Mononuclear cell (primary cell): ENCODE data around the gene CSTF2T. TPM values are rescaled to one million over a fixed set of nuclear protein-coding genes. Genes with fewer than 3 reads are reported as not detected.

ENCODE experiments used
- H3K27me3 ChIP-seq: 2 replicates; pipeline ENCODE4 v1.6.0; 2011; ENCODE audit warnings: low read length, control low read depth; ENCODE audit not compliant: insufficient read depth
- H3K4me1 ChIP-seq: 2 replicates; pipeline ENCODE4 v1.5.1; 2011; ENCODE audit warnings: mild to moderate bottlenecking, low read length, control low read depth; ENCODE audit not compliant: insufficient read depth
- H3K4me3 ChIP-seq: 2 replicates; pipeline ENCODE4 v1.5.1; 2011; ENCODE audit warnings: mild to moderate bottlenecking, low read length, moderate library complexity
- H3K9me3 ChIP-seq: 2 replicates; pipeline ENCODE4 v1.5.1; 2011; ENCODE audit warnings: low read depth, mild to moderate bottlenecking, control low read depth, low read length
- total RNA-seq: library from RNA; depleted of rRNA; stranded (reverse); fragments of >200 nt; gene quantifications from one replicate; pipeline ENCODE4 v1.2.3, GENCODE V29; 2012

CSTF2T gene
- total RNA-seq, 1 donor, result 25.5 TPM

DNA sequence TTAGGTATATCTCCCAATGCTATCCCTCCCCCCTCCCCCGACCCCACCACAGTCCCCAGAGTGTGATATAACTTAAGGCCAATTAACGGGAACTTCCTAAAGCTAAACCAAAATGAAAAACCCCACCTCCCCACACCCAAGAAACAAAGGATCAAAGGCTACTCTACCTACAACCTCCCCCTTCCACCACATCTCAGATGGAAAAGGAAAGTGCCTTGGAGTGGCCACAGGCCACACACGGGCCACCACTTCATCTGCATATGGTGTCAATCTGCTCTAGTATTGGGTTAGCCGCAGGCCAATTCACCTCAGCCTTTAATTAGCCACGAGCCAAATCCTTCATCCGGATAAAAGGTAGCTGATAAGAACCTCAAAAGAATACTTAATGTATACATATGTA, 19.6 kb downstream of the CSTF2T start:
- no peak overlapping the region for H3K4me3 ChIP-seq
- no peaks in the 10 kb centered on the region for H3K4me1 ChIP-seq
- peaks cover 3% of the 10 kb centered on the region for H3K27me3 ChIP-seq
- H3K9me3 ChIP-seq, result no peaks in the 10 kb centered on the region

DNA sequence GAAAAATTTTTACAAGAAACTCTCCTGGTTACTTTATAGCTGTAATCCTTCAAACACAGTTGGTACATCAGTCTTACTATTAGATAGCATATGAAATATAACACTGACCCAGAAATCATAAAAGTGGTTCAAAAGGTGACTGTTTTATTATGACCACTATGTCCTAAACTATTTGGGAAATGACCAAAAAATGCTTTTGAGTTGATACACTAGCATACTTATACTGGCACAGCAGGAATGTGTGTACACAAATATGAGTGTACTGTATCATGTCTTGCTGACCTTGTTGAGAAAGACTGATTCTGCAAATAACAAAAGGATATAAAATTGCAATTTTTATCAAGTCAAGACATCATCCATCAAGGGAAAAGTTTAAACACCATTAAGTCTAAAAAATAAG, 24.3 kb downstream of the CSTF2T start:
- H3K4me1 ChIP-seq, result no peaks in the 10 kb centered on the region
- H3K4me3 ChIP-seq, result no peak overlapping the region
- H3K9me3 ChIP-seq, result no peaks in the 10 kb centered on the region
- peaks cover 2% of the 10 kb centered on the region for H3K27me3 ChIP-seq

- Histone ChIP-seq H3K4me1 (no peaks in the 10 kb centered on the region), H3K27me3 (no peaks in the 10 kb centered on the region), H3K9me3 (no peaks in the 10 kb centered on the region), H3K4me3 (no peak overlapping the region)
Observed at GRCh38 chr10:51672039-51672535, 27.3 kb downstream of the CSTF2T start.

- H3K4me1 ChIP-seq, result no peaks in the 10 kb centered on the region
- H3K9me3 ChIP-seq, result no peaks in the 10 kb centered on the region
- no peak overlapping the region for H3K4me3 ChIP-seq
- no peaks in the 10 kb centered on the region for H3K27me3 ChIP-seq
Observed at GRCh38 chr10:51669041-51669440, 30.4 kb downstream of the CSTF2T start.

DNA sequence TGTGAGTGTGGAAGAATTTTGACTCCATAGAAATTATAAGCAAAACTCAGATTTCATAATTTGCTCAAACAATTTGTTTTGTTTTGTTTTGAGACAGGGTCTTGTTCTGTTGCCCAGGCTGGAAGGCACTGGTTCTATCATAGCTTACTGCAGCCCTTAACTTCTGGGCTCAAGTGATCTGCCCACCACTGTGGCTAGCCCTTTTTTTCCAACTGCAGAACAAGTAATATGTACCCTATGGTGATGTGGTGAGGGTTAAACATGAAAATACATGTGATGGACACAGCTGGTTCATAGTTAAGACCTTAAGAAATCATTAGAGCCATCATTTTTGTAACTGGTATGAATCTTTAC, 31.1 kb downstream of the CSTF2T start:
- Histone ChIP-seq H3K4me3 (no peak overlapping the region), H3K9me3 (no peaks in the 10 kb centered on the region), H3K4me1 (no peaks in the 10 kb centered on the region), H3K27me3 (no peaks in the 10 kb centered on the region)

DNA sequence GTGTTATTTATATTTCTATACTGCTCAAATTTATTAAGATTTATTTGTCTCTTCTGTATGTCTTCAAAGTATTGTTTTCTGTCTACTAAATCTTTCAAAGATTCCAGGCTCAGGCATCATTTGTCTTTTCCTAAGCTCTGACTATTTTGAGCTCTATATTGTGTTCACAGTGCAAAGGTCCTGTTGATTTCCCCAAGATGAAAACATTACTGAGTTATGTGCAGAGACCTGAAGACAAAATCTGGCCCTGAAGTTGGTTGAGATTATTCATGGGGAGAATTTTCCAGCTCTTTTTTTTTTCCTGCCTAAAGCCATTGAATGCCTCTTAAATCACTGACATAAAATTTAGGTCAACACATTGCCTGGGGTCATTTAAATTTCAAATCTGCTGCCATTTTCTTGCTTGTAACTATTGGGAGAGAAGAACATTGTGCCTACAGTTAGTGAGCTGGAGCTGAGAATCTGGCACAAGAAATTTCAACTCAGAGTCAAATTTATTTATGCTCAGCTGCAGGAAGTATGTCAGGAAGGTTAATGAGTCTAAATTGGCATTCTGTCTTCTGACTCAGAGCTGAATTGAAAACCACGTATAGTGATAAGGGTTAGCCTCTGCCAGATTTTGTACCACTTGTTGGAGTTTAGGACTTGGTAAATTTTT, 31.6 kb downstream of the CSTF2T start:
- H3K4me3 ChIP-seq, result no peak overlapping the region
- no peaks in the 10 kb centered on the region for H3K27me3 ChIP-seq
- H3K4me1 ChIP-seq, result no peaks in the 10 kb centered on the region
- H3K9me3 ChIP-seq, result no peaks in the 10 kb centered on the region

- Histone ChIP-seq H3K4me1 (no peaks in the 10 kb centered on the region), H3K9me3 (no peaks in the 10 kb centered on the region), H3K4me3 (no peak overlapping the region), H3K27me3 (no peaks in the 10 kb centered on the region)
Observed at GRCh38 chr10:51666456-51666855, 32.9 kb downstream of the CSTF2T start.

DNA sequence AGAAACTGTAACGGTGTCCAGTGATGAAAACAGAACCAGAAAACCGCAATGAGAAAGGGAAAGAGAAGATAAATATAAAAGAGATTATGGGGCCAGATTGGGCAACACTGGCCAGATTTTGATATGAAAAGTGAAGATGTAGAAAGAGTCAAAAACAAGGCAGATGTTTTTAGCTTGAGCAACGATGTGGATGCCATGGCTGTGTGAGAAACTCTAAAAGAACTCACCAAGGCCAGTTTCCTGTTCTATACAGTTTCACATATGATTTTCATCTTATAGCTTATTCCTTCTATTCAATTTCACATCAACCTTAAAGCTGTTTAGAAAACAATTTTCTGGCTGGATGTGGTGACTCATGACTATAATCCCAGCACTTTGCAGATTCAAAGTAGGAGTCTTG, 36.3 kb downstream of the CSTF2T start:
- Histone ChIP-seq H3K27me3 (no peaks in the 10 kb centered on the region), H3K9me3 (no peaks in the 10 kb centered on the region), H3K4me3 (no peak overlapping the region), H3K4me1 (no peaks in the 10 kb centered on the region)

DNA sequence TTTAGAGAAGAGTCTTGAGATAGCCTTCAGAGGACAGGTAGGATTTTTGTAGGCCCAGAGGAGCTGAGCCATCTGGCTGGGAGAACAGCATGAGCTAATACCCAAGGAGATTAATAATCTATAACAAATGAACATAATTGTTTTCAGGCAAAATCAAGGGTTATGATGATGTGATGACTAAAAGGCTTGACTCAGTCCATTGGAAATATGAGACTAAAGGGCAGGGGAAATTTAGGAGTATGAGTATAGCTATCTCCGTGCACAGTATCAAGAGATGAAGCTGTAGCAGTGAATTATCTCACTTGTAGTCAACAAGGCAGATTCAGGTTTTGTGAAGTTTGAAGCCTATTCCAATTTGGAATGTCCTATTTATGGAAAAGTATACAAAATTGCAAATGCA, 40.1 kb downstream of the CSTF2T start:
- no peaks in the 10 kb centered on the region for H3K9me3 ChIP-seq
- no peaks in the 10 kb centered on the region for H3K4me1 ChIP-seq
- no peak overlapping the region for H3K4me3 ChIP-seq
- H3K27me3 ChIP-seq, result no peaks in the 10 kb centered on the region

DNA sequence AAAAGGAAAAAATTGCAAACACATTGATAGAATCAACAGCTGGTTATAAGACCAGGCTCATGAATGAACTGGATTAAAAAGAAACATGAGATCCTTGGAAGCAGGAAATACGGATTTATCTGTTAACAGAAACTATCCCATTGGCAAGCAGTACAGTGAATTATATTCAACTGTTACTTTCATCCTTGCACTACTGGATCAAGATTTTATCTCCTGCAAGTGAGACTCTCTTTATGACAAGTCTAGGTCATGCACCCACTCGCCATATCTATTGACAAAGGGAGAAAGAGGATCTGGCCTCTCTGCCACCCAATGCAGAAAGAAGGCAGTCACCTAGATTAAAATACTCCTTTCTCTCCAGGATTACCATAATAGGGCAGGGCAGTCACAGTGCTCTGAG, 41.4 kb downstream of the CSTF2T start:
- H3K4me3 ChIP-seq, result no peak overlapping the region
- no peaks in the 10 kb centered on the region for H3K4me1 ChIP-seq
- no peaks in the 10 kb centered on the region for H3K9me3 ChIP-seq
- H3K27me3 ChIP-seq, result no peaks in the 10 kb centered on the region

DNA sequence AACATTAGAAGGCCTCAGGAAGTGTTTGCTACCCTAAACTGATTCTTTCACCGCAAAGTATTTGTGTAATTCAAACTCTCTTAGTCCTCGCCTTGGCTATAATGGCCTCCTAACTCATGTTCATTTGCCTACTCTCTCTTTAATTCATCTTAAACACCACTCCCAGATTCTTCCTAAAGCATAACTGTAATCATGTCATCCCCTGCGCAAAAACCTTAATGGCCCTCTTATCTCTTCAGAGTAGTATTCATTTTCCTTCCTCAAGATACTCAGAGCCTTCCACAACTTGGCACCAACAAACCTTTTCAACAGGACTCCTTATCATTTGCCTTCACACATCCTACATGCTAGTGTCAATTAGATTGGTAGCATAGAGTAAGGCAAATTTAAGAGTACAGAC, 42.9 kb downstream of the CSTF2T start:
- no peak overlapping the region for H3K4me3 ChIP-seq
- H3K9me3 ChIP-seq, result no peaks in the 10 kb centered on the region
- no peaks in the 10 kb centered on the region for H3K27me3 ChIP-seq
- H3K4me1 ChIP-seq, result no peaks in the 10 kb centered on the region

DNA sequence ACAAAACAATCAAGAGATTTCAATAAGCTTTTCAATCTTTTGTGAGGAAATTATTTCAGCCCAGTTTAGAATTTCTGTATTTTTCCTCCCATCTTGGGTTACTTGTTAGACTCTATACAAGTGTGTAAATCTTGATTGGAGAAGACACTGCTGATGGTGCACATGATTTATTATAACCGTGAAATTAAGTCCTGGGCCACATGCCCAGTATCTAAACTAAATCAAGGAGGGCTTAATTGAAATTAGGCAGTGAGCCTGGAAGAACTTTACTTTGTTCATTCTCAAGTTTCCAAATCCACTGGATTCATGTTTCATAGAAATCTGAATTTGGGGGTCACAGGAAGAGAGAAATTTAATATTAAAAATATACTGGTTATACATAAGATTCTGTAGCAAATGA, 44.5 kb downstream of the CSTF2T start:
- H3K4me3 ChIP-seq, result no peak overlapping the region
- no peaks in the 10 kb centered on the region for H3K9me3 ChIP-seq
- H3K4me1 ChIP-seq, result no peaks in the 10 kb centered on the region
- H3K27me3 ChIP-seq, result no peaks in the 10 kb centered on the region

DNA sequence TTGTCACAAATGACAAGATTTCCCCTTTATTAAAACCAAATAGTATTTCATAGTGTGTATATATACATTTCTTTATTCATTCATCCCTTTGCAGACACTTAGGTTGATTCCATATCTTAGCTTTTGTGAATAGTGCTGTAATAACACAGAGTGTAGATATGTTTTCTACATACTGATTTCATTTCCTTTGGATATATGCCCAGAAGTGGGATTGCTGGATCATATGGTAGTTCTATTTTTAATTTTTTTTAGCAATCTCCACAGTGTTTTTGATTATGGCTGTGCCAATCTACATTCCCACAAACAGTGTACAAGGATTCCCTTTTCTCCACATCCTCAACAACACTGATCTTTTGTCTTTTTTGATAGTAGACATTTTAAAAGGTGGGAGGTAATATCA, 46.4 kb downstream of the CSTF2T start:
- Histone ChIP-seq H3K4me1 (no peaks in the 10 kb centered on the region), H3K4me3 (no peak overlapping the region), H3K9me3 (no peaks in the 10 kb centered on the region), H3K27me3 (no peaks in the 10 kb centered on the region)

- H3K4me3 ChIP-seq, result no peak overlapping the region
- no peaks in the 10 kb centered on the region for H3K9me3 ChIP-seq
- no peaks in the 10 kb centered on the region for H3K4me1 ChIP-seq
- no peaks in the 10 kb centered on the region for H3K27me3 ChIP-seq
Observed at GRCh38 chr10:51651063-51651462, 48.3 kb downstream of the CSTF2T start.

- H3K4me3 ChIP-seq, result no peak overlapping the region
Observed at GRCh38 chr10:51649064-51649463, 50.3 kb downstream of the CSTF2T start.

More at GRCh38 chr10:51649064-51649463, 50.3 kb downstream of the CSTF2T start:
- Histone ChIP-seq H3K27me3 (no peaks in the 10 kb centered on the region), H3K4me1 (no peaks in the 10 kb centered on the region), H3K9me3 (no peaks in the 10 kb centered on the region)
